ENCODE measurements around the gene BORCS8. TPM values are rescaled to one million over a fixed set of nuclear protein-coding genes. Genes with fewer than 3 reads are reported as not detected.

The BORCS8 gene
- total and polyA plus RNA-seq, 2 of the 4 experiments (the other 2 are of a cell fraction), result 16.7 to 33.9 TPM

GRCh38 chr19:19152668-19153384 lies 39.1 kb downstream of the BORCS8 start:
- intact Hi-C loops (cut with micrococcal nuclease), result no loop called here
- no peaks in the 10 kb centered on the region for H3K4me1 ChIP-seq (ENCODE audit: control insufficient read depth, insufficient read depth, low read length)
- H2AFZ ChIP-seq (replicated peaks; ENCODE audit: low read length, poor library complexity), result no peak overlapping the region
- H3K4ac ChIP-seq (ENCODE audit: low read depth, low read length), result no peak overlapping the region
- no peak overlapping the region for H2BK120ac ChIP-seq (ENCODE audit: low read depth, low read length)
- H3K9me1 ChIP-seq (ENCODE audit: insufficient read depth, low read length), result no peaks in the 10 kb centered on the region
- no peak overlapping the region for H2AK9ac ChIP-seq (replicated peaks; ENCODE audit: low read depth, low read length, poor library complexity)
- TF ChIP-seq CHD1 (IDR thresholded peaks at IDR 0.05; ENCODE audit: low read depth, low read length) (no peak), USF2 (IDR thresholded peaks at IDR 0.05; ENCODE audit: low read depth, low read length) (no peak), MAFK (IDR thresholded peaks at IDR 0.05; ENCODE audit: low read depth, low read length) (no peak), CEBPB (IDR thresholded peaks at IDR 0.05; ENCODE audit: low read depth, low read length) (no peak), MAZ (IDR thresholded peaks at IDR 0.05; ENCODE audit: borderline replicate concordance, low read depth, low read length) (no peak), BHLHE40 (IDR thresholded peaks at IDR 0.05; ENCODE audit: low read depth, low read length) (no peak)
- H4K91ac ChIP-seq (ENCODE audit: insufficient read depth, low read depth, low read length), result no peak overlapping the region
- no peak overlapping the region for H3K9ac ChIP-seq (ENCODE audit: low read depth, low read length)
- no peak overlapping the region for H3K14ac ChIP-seq (replicated peaks; ENCODE audit: low read depth, low read length)
- no peak overlapping the region for H4K5ac ChIP-seq (ENCODE audit: low read depth, low read length)
- no peak overlapping the region for H3K4me3 ChIP-seq (ENCODE audit: insufficient read depth, low read depth, low read length)
- H3K27ac ChIP-seq (ENCODE audit: insufficient read depth, low read length), result no peak overlapping the region
- peaks cover 6% of the 10 kb centered on the region; the same call in 1 of the 2 replicates for H3K9me3 ChIP-seq (ENCODE audit: control insufficient read depth, insufficient read depth, low read length)
- H4K8ac ChIP-seq (ENCODE audit: low read depth in 2 of 2, low read length in 2 of 2), result no peak overlapping the region
- no peak overlapping the region for H2BK15ac ChIP-seq (ENCODE audit: low read depth, low read length)
- no peaks in the 10 kb centered on the region for H3K79me1 ChIP-seq (ENCODE audit: low read depth in 1 of 2, low read length in 2 of 2)
- no peak overlapping the region for H3K18ac ChIP-seq (ENCODE audit: low read depth, low read length)
- peaks cover 13% of the 10 kb centered on the region for H3K36me3 ChIP-seq (ENCODE audit: control insufficient read depth, insufficient read depth, low read length)
- BruUV-seq (replicated peaks), result no TSS peak
- ChIA-PET POLR2A (ENCODE audit: unreplicated experiment) (no interaction called here), CTCF (no interaction called here)
- ATAC-seq (ENCODE audit: low read depth) (no peak), DNase-seq (no peak)
- WGBS, 2 experiments (ENCODE audit: extremely low coverage in 2 of 2, insufficient read length in 1 of 2), result 67% methylated on average over 1 of the region's 13 CpGs; no CpG with 5 or more reads in 1 of the 2 experiments
- no peak overlapping the region for H2BK20ac ChIP-seq (ENCODE audit: low read depth, low read length)
- no peak overlapping the region for H3K56ac ChIP-seq (ENCODE audit: extremely low read depth, insufficient read depth, low read length)
- dilution Hi-C loops (cut with HindIII; ENCODE audit: low sequenced_read_pairs, unreplicated experiment), result no loop called here
- in situ Hi-C loops (cut with MboI; ENCODE audit: low sequenced_read_pairs), result no loop called here
- no peak overlapping the region for H3K4me2 ChIP-seq (ENCODE audit: low read depth, low read length)
- H3K23ac ChIP-seq (ENCODE audit: low read depth, low read length), result no peak overlapping the region
- no peak overlapping the region for H2BK5ac ChIP-seq (ENCODE audit: low read depth, low read length, poor library complexity, severe bottlenecking)
- H3K27me3 ChIP-seq (ENCODE audit: control insufficient read depth, insufficient read depth, low read length), result no peaks in the 10 kb centered on the region
- no peak overlapping the region for H2AK5ac ChIP-seq (ENCODE audit: low read depth, low read length)
- no peaks in the 10 kb centered on the region for H4K20me1 ChIP-seq (ENCODE audit: insufficient read depth, low read length)

Measured in IMR-90 (cell line).